Cardiac fibroblast (primary cell): ENCODE results near the gene CYP1A2.

Experiments
- DNase-seq, 2 donors: peaks; one replicate each; pipeline versions ENCODE4 v3.0.0 to v3.0.0-alpha.2; 2010; ENCODE audit warnings: low read depth in 2 of 2
- H3K4me3 ChIP-seq, 2 donors: replicated peaks in 1 of 2; 1 replicate in 1 of 2; 2 replicates in 1 of 2; pipeline ENCODE4 v1.5.1; 2011; ENCODE audit warnings: low read depth in 2 of 2, low read length in 2 of 2, mild to moderate bottlenecking in 2 of 2, moderate library complexity in 1 of 2
- CTCF ChIP-seq: IDR thresholded peaks from one replicate; pipeline ENCODE4 v1.5.1; 2011; ENCODE audit warnings: low read depth, mild to moderate bottlenecking, low read length, inconsistent platforms

Gene CYP1A2

DNA sequence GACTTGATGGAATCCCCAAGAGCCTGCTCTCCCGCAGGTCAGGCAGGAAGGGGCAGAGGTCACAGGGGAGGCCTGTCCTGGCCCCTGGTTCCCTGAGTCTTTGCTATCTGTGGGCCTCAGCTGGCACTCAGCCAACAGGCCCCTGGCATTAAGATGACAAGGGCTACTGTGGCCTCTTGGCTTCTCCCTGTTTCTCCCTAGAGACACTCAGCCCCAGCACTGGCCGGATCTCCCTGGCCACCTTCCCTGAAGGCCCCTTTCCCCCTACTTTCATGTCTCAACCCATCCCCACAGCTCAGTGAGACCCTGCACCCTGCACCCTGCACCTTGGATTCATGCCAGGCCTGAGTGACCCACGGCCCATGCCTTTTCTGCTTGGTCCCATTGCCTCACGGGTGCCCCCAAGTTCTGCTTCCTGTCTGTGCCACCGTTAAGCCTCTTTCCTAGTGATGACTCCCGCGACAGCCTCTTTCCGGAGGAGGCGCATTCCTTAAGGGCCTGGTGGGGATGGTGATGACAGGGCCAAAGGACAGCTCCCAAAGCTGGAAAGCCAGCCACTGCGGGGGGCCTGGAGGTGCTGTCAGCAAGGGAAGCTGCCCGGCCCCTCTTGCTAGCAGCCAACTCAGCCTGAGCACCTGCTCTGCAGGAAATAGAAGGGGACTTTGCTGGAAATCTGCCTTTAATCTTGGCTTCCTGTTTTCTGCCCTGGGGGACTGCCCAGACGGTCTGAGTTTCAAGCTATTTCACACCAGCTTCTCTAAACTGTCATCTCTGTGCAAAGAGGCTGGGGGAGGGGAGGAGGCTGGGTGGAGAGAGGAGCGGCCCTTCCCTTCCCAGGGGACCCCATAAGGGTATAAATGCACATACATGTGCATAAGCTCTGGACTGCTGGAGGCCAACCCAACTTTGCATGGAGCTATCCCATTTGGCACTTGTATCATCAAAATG, 28.4 kb downstream of the CYP1A2 start:
- TF ChIP-seq CTCF, result no peak
- no peak overlapping the region for H3K4me3 ChIP-seq
- peak; percentile 28 to 31 for DNase-seq

DNA sequence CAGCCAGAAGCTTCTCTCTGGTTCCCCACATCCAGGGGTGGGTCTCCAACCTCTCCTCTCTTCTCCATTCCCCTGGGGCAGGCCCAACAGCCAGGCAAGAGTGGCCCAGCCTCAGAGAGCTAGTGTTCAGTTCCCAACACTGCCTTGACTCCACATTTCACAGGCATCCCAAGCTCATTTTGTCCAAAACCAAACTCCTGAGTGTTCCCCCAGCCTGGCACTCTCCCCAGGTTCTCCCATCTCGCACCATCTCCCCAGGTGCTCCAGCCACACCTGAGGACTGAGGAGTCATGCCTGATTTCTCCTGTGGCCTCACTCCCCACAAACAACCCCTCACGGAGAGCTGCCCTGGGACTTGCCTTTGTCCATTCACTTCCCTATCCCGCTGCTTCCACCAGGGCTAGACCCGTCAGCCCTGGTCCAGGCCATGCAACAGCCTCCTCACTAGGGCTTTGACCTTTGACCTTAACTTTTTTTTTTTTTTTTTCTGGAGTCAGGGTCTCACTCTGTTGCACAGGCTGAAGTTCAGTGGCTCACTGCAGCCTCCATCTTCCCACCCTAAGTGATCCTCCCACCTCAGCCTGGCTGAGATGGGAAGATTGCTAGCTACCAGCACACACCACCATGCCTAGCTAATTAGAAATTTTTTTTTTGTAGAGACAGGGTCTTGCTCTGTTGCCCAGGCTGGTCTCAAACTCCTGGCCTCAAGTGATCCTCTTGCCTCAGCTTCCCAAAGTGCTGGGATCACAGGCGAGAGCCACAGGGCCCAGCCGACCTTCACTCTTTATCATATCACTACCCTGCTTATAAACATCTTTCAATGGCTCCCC, 29.3 kb downstream of the CYP1A2 start:
- H3K4me3 ChIP-seq, result no peak overlapping the region
- TF ChIP-seq CTCF, result no peak
- DNase-seq, result no peak

- DNase-seq, result no peak
Observed at GRCh38 chr15:74778599-74778970, 29.9 kb downstream of the CYP1A2 start.

DNA sequence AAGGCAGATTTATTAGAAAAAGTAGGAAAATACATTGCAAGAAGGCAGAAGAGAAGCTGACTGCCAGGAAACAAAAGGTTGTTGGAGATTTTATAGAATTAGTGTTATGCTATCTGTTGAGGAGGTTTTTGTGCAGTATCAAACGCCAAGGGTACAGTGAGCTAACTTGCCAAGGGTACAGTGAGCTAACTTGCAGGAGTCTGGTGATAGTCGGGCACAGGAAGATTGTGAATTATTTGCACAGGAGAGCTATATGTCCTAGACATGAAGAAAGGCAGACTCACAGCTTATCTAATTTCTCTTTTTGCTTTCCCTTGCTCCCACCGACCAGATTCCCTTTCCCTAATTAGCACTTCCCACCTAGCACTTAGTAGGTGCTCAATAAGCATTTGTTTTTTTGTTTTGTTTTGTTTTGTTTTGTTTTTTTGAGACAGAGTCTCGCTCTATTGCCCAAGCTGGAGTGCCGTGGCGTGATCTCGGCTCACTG, 30.6 kb downstream of the CYP1A2 start:
- TF ChIP-seq CTCF, result no peak
- no peak for DNase-seq
- no peak overlapping the region for H3K4me3 ChIP-seq

More at GRCh38 chr15:74778599-74778970, 29.9 kb downstream of the CYP1A2 start:
- no peak for TF ChIP-seq CTCF
- H3K4me3 ChIP-seq, result no peak overlapping the region

DNA sequence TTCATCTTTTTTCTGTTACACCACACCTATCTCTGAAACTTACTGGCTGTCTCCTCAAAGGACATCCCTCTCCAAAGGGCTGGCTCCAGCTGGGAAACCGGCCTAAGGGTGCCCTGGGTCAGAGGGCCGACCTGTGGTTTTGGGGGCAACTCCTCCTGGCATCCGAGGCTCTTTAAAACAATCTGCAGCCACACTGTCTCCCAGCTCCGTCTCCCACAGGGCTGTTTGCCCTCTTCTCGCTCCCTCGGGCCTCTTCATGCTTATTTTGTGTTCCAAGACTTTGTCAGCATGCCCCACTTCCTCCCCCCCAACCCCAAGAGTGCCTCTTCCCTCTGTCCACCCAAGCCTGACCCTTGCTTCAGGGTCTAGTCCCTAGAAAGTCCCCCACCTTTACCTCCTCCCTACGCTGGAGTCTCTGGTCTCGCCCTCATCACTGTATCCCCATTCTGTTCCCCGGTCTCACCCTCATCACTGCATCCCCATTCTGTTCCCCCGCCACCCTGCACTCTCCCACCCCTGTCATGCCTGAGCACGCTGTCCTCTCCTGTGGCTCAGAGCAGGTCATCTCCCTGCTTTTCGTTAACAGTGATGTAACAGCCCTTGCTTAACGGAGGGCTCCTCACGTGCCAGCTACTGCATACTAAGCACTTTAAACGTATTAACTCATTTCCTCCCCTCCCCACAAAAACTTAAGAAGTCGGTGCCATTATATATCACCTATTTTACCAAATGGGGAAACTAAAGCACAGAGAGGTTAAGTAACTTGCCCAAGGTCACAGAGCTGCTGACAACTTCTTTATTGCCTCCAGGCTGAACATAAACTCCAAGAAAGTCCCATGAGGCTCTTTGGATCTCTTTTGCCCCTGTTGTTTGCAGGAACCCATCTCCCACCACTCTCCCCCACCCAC, 32.1 kb downstream of the CYP1A2 start:
- H3K4me3 ChIP-seq, result peak overlapping the region in 1 of 2 donors; percentile 53
- DNase-seq, result peak; percentile 31
- TF ChIP-seq CTCF, result no peak
